HG03460 (cell line): ENCODE results near the gene SERTAD3.
A peak's percentile ranks its signal among the peaks of the same experiment; 100 is the strongest.

Experiments used
- ATAC-seq: cut with Tn5 transposase; IDR thresholded peaks from one replicate; pipeline ENCODE4 v1.9.1; 2021; ENCODE audit not compliant: unreplicated experiment

SERTAD3 gene

DNA sequence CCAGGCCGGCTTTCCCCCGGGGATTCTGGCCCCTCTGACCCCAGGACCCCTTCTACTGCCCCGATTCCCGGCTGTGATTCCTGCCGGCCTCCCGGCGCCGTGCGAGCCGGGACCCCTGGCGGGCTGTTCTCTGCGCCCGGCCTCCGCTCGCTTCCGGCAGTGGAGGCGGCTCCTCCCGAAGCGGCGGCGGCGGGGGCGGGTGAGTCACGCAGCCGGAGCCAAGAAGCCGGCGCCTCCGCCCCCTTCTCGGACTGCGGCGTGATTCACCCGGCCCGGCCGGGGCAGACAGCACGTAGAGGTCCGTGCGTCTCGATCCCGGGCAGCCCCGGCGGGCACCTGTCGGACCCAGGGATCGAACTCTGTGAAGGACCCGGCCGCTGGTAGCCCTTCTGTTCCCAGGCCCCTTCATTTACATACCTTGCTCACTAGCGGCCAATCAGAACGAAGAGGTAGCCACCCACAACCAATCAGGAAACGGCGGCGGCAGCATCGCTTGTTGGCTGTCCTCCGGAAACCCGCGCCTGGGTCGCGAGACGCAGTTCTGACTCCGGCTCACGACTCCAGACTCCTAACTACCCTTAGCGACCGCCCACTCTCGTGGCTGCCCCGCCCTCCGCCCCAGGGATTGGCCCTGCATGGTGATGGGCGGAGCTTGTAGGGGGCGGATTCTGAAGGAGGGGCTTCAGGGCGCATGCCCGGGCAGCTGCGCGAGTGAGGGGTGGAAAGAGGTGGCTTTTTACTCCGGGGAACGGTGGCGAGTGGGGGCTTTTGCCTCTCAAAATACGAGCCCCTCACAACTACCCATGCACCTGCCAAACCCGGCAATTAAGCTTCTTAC is 18.5 kb downstream of the SERTAD3 start, which contains the start of gene SERTAD1:
Gene SERTAD1, minus strand, starts transcription at position 543 of the 838 bp plus-strand sequence. CDS start 2,446 bp downstream, outside the sequence.
- ATAC-seq, result peak; percentile 72

DNA sequence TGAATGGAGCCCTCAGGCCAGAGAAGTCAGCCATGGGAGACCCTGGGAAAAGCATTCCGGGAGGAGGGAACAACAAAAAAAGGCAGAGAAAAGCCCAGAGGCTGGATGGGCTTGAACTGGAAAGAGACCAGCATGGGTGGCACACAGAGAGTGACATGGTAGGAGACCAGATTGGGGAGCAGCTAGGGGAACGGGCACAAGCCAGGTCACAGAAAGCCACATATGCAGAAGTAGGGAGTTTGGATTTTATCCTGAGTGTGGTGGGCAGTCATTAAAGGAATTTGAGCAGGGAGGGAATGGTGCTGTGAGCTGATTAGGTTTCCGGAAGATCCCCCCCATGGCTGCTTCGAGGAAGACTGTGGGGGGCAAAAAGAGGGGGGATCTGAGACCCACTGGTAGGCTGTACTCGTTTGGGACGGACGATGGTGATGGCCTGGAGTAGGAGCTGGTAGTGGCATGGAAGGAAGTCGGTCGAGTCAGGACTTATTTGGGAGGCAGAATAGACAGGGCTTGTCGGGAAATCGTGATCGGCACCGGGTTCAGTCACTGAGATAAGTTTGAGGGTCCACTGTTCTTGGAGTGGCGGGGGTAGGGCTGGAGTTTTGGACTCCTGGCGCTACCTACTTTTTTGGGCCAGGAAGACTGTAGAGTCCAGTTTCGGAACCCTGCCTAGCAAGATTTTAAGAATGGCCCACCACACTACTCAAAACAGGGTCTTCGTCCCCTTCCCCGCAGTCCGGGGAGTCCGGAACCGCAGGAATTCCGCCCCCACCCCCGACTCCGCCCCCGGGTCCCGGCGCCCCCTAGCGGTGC is 19.3 kb downstream of the SERTAD3 start:
- no peak for ATAC-seq

DNA sequence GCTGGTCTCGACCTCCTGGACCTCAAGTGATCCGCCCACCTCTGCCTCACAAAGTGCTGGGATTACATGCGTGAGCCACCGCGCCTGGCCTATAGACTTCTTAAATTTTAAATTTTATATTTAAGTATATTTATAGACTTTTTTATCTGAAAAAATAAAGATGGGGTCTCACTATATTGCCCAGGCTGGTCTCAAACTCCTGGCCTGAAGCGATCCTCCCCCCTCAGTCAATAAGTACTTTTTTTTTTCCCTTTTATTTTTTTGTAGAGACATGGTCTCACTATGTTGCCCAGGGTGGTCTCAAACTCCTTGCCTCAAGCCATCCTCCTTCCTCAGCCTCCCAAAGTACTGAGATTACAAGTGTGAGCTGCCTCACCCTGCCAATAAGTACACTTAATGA is 20.2 kb downstream of the SERTAD3 start:
- ATAC-seq, result no peak

DNA sequence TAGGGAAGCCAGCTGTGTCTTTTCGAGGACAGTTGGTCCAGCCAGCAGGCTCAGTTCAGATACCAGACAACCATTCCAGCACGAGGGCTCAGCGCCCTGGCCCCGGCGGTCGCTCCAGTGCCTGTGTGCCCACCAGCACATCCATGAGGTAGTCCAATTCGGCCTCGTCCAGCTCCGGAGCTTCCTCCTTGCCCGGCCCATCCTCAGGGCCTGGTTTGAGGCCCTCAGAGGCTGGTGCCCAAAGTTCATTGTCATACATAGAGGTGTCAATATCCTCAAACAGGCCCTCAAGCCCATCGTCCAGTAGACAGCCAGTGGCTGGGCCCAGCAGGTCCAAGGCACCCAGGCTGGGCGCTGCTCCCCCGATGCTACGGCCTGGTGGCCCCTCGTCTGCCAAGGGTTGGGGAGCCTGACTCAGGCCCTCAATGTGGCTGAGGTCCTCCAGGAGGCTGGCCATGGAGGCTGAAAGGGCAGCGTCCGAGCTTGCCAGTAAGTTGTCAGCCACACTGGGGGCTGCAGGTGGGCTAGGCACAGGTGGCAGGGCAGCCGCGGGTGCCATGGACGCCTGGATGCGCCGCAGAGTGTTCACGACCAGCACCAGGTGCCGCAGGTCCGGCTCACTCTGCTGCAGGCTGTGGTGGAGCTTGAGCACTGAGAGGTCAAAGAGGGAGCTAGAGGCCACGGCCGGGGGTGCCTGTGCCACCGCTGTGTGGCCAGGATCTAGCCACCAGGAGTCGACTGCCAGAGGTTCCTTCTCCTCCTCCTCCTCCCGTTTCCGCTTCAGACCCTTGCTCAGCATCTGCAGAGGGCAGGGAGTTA is 21.2 kb downstream of the SERTAD3 start:
- no peak for ATAC-seq

DNA sequence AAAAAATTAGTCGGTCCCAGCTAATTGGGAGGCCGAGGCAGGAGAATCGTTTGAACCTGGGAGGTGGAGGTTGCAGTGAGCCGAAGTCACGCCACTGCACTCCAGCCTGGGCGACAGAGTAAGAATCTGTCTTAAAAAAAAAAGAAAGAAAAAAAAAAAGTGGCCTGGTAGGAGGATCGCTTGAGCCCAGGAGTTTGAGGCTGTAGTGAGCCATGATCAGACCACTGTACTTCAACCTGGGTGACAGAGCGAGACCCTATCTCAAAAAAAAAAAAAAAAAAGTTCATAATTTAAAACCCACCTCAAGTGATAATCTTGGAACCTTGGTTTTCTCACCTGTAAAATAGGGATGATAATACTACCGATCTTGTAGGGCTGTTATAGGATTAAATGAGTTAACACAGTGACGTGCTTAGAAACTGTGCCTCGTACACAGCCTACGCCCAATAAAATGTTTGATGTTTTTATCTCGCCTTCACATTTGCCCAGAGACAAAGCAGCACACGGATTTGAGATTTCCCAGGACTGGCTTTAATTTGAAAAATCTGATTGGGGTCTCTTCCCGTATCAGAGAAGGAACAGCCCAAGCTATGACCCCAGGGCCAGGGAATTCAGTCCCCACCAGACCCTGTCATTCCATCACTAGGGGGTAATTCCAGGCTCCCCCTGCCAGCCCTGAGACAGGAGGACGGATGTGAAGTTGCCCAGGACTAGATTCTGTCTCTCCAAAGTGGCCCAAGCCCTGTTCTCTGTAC is 22.0 kb downstream of the SERTAD3 start:
- no peak for ATAC-seq

DNA sequence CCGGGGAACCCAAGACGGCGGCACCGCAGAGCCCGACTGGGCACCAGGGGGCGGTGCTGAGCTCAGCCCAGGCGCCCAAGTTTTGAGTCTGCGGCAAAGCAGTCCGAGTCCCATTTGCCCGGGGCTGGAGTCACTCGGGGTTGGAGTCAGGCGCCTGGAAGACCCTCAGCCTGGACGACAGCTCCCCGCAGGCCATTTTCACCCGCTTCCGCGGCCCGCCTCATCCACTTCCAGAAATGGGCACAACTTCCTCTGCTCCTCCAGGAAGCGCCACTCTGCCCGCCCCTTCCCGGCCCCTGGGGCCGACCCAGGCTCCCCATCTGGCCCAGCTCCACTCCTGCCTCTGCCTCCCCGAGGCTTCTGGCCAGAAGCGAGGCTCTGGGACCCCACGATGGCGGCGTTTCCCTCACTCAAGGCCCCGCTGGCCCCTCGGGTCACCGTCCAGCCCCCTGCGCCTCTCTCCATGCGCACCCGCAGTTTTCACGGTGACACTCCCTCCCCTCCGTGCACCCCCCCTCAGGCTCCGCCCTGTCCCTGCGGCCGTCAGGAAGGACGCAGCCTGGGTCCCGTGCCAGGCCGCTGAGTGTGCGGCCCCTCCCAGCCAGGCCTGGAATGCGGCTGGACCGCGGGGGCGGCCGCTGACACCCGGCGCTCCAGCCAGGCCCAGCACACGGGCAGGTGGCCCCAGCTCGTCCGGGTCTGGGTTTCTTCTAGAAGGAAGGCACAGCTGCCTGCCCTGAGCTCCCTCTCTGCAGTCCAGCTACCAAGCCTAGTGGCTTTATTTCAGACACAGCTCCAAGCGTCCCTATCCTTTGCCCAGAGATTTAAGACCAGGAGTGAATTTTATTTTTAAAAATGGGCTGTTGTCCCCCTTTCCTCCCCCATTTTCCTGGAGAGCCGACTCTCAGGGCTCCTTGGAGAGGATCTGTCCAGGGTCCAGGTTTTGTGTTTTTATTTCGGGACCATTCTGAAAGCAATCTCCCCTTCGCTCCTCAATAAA is 23.1 kb downstream of the SERTAD3 start:
- ATAC-seq, result peak; percentile 32

DNA sequence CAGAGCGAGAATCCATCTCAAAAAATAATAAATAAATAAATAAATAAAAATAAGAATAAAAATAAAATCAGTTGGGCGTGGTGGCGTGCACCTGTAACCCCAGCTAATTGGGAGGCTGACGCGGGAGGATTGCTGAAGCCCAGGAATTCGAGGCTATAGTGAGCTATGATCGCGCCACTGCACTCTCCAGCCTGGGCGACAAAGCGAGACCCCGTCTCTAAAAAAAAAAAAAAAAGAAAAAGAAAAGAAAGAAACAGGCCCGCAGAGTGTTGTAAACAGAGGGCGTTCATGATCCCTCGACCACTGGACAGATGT is 23.7 kb downstream of the SERTAD3 start:
- ATAC-seq, result no peak

DNA sequence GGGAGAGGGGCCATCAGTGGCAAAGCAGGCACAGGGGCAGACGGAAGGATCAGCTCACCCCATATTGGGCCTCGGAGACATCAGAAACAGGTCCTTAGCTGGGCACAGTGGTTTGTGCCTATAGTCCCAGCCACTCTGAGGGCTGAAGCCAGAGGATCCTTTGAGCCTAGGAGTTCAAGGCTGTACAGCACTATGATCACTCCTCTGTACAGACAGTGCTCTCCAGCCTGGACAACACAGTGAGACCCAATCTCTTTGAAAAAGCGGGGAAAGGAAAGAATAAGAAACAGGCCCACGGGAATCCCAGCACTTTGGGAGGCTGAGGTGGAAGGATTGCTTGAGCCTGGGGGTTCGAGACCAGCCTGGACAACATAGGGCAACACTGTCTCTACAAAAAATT is 24.4 kb downstream of the SERTAD3 start:
- ATAC-seq, result no peak

DNA sequence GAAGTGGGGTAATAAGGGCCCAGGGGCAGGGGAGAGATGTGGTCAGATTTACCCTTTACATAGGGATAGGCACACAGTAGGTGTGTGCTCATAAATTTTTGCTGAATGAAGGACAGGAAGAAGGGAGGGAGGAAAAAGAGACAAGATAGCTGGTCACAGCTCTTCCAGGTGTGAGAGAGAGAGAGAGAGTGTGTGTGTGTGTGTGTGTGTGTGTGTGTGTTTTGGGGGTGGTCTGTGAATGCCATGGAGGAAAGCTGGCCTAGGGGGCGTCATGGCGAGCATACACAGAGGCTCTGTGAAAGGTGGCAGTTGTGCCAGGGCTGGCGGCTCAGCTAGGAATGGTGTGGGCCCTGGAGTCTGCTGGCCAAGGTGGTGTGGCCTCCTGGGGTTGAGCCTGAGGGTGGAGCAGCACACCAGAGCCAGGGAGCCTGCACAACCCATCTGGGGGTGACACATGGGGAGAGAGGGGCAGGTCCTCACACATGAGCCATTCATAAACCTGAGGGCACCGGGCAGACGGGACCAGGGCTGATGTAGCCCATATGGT is 25.0 kb downstream of the SERTAD3 start:
- no peak for ATAC-seq

DNA sequence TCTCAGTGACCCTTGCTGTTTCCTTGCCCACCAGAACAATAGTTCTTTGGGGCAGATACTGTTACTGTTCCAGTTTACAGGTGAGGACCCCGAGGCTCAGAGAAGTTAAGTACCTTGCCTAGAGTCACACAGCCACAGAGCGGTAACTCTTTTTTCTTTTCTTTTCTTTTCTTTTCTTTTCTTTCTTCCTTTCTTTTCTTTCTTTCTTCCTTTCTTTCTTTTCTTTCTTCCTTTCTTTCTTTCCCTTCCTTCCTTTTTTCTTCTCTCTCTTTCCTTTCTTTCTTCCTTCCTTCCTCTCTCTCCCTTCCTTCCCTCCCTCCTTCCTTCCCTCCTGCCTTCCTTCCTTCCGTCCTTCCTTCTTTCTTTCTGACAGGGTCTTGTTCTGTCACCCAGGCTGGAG is 26.1 kb downstream of the SERTAD3 start:
- ATAC-seq, result no peak

DNA sequence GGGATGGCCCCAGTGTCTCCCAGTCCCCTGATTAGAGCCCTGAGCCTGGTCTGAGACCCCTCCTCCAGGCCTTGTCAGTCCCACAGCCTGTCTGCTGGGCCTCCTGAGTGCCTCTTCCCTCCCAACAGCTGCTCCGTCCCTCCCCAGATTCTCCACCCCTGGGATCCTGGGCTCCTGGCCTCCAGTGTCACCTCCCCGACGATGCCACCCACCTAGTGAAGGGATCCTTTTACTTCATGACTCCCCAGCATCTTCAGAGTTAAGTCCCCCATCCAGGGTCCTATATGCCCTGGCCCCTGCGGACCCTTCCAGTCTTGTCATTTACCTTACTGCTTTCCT is 26.5 kb downstream of the SERTAD3 start:
- no peak for ATAC-seq

DNA sequence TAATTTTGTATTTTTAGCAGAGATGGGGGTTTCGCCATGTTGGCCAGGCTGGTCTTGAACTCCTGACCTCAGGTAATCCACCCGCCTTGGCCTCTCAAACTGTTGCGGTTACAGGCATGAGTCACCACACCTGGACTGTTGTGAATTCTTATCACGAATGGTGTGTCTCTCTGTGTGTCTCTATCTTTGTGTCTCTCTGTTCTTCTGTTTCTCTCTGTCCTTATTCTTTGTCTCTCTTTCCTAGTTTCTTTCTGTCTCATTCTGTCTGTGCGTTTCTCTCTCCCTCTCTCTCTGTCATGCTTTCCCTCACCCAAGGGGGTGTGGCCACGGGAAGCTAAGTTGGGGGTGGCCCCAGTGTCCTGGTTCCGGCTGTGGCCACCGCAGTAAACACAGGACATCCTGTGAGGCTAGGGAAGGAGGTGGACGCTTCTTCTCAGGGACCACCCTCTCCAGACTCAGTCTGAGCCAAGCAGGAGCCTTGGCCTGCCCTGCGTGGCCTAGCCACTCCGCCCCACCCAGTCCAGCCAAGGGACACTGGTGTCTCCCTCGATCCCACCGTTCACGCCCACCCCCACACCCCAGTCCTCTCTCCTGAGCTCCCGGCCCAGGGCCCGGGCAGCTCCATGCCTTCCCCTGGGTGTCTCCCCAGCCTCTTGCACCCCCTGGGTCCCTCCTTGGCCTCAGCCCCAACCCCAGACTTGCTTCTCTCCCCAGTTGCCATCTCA is 27.1 kb downstream of the SERTAD3 start:
- no peak for ATAC-seq

DNA sequence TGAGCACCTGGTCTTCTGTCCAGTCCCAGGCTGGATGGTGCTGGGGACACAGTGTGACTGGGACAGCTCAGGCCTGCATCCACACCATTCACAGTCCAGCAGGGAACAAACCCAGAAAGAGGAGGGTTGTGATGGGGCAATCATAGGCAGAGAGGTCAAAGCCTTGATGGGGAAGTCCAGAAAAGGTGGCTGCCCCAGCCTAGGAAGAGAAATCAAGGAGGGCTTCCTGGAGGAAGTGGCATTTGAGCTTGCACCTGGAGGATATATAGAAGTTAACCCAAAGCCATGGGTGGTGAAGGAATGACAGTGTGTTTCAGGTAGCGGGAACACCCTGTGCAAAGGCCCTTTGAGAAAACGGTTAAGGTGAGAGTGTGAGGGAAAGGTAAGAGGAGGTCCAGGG is 28.4 kb downstream of the SERTAD3 start:
- no peak for ATAC-seq

DNA sequence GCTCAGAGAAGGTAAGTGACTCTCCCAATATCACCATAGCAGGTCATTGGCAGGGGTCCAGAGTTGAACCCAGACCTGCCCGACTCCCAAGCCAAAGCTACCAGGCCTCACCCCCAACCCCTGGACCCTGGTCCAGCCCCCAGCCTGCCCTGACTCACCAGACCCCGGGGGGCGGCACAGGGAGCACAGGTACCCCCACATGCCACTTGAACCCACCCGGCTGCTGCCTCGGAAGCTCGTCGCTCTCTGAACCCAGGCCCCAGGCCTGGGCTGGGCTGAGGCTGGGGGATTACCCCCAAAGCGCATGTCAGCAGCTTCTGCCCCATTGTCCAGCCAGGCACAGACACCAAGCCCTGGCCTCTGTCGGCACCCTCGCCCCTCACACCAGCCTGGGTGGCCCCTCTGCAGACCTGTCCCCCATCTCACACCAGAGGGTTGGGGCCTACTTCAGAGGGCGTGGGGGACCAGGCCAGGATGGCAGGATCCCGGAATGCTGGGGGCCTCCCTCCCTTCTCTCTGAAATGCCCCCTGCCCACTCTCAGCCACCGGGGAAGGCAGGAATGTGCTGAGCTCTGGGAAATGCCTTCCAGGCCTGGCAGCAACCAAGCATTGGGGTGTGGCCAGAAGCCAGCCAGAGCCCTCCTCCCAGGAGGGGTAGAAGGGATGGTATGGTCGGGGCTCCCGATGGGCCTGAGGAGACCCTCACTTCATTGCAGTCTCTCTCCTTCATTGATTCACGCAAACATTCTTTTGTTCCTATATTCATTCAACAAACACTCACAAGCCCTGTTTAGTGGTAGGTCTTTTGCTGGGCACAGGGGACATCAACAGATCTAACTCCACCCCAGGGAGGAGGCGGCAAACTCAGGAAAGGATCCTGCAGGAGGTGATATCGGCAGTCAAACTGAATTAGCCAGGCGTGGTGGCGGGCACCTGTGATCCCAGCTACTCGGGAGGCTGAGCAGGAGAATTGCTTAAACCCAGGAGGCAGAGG is 29.3 kb downstream of the SERTAD3 start:
- no peak for ATAC-seq

DNA sequence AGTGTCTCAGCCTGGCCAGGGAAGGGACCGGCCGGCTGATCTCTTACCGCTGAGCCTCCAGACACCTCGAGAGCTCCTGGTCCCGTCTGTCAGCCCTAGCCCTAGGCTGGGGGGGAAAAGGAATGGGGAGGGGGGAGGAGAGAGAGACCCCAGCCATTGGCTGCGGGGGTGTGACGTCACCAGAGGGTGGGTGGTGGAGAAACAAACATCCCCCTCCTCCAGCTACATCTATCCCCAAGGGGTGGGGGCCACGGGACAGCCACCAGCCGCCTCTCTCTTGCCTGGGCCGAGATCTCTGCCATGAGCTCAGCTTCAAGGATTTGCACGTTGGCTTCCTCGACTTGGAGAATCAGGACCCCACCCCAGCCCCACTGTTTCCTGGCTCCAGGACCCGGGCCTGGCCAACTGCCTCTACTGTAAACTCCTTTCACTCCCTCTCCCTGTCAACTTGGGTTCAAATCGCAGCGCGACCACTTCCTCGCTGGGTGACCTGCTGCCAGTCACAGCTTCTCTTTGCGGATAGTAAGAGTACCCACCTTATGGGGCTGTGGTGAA is 30.8 kb downstream of the SERTAD3 start, which contains the start of gene PRX:
Gene PRX, minus strand, starts transcription at position 88 of the 555 bp plus-strand sequence. CDS start 5,446 bp downstream, outside the sequence.
- no peak for ATAC-seq

DNA sequence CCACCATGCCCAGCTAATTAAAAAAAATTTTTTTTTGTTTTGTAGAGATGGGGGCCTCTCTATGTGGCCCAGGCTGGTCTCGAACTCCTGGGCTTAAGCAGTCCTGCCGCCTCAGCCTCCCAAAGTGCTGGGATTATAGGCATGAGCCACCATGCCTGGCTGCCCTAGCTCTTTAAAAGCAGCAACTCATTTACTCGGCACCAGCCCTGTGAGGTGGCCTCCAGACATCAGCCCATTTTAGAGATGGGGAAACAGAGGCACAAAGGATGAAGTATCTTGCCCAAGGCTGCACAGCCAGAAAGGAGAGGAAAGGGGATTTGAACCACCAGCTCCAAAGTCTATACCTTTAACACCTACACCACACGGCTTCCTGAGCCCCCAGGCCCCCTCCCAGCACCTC is 31.3 kb downstream of the SERTAD3 start:
- ATAC-seq, result no peak

DNA sequence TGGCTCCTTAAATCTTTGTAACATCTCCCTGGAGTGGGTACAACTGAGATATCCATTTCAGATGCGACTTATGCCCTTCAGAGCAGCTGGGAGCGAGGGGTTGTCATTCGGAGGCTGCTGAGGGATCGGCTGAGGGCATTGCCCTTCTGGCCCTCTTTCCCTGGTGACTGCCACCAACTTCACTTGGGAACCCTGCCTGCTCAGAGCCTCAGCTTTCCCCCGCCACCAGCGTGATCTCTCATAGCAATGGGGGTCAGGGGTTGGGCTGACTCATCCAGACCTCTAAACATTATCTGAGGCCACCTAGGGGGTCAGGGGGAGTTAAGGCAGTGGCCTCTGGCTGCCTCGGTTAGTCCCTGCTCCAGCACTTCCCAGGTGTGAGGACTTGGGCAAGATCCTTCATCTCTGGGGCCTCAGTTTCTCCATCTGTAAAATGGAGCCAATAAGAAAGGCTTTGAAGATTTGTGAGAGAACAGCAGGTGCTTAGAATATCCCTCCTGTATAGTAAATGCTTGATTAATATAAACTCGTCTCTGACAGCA is 32.1 kb downstream of the SERTAD3 start:
- no peak for ATAC-seq
